ENCODE results near the gene FGF14.
"Not testable (repeated sequence)": the region's sequence is repeated elsewhere in the genome, so short reads cannot be mapped to it uniquely, and the experiment has no call there.

The FGF14 gene

DNA sequence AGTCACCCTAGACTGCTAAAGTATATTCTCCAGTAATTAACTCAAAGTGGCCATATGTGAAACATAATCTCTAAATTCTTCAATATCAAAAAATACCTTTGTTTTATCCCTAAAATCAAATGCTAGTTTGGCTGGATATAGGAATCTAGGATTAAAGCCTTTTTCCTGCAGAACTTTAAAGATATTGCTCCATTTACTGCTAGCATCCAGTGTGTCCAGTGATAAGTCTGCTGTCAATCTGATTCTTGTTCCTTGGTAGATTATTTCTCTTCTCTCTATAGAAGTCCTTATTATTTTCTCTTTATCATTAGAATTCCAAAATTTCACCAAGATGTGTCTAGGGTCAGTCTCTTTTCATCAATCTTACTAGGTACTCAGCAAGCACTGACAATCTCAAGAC lies 384.6 kb downstream of the FGF14 start:
- FAIRE-seq (no peak), DNase-seq (ENCODE audit: insufficient read length) (no peak)
- TF ChIP-seq POLR2A (IDR thresholded peaks at IDR 0.05; ENCODE audit: low read depth, low read length) (no peak), TAF1 (IDR thresholded peaks at IDR 0.05; ENCODE audit: borderline replicate concordance, low read depth, low read length) (no peak), POLR2AphosphoS5 (IDR thresholded peaks at IDR 0.05; ENCODE audit: low read depth, low read length) (no peak)

DNA sequence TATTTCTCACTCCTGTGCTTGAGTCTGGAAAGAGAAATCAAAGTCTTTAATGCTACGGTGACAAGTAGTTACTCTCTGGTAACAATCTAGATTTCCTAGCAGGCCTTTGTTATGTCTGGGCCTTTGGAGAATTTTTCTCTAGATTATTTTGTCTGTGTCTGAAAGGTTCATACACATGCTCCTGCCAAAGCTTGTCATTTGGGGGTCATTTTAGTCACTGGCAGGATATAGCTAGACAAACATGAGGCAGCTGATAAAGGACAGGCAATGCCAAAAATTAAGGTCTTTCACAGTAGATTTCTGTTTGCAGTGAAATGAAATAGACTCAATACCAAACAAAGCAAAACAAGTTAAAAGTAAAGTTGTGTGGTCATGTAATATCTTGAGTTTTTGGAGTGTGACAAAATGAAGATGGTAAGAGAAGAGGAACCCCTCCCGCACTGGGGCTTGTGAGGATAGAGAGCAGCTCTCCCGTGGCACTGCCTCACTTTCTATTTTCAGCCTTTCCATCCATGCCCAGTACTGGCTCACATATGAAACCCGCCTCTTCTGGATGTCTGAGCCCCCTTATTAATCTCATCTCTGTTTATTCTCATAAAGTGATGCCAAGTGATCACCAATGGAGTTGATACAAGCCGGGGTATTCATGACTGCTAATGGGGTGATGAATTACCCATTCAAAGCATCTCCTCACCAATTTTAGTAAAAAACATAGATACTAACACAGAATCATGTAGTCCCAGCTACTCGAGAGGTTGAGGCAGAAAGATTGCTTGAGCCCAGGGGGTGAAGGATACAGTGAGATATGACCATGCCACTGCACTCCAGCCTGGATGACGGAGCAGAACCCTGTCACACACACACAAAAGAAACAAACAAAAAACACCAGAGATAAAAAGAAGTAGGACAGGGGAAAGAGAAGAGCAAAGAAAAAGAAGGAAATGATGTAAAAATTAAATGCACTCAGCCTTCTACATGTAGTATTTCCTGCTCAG lies 389.3 kb downstream of the FGF14 start:
- DNase-seq (ENCODE audit: insufficient read length) (no peak), FAIRE-seq (no peak)
- TF ChIP-seq POLR2AphosphoS5 (IDR thresholded peaks at IDR 0.05; ENCODE audit: low read depth, low read length) (no peak), POLR2A (IDR thresholded peaks at IDR 0.05; ENCODE audit: low read depth, low read length) (no peak), TAF1 (IDR thresholded peaks at IDR 0.05; ENCODE audit: borderline replicate concordance, low read depth, low read length) (no peak)

DNA sequence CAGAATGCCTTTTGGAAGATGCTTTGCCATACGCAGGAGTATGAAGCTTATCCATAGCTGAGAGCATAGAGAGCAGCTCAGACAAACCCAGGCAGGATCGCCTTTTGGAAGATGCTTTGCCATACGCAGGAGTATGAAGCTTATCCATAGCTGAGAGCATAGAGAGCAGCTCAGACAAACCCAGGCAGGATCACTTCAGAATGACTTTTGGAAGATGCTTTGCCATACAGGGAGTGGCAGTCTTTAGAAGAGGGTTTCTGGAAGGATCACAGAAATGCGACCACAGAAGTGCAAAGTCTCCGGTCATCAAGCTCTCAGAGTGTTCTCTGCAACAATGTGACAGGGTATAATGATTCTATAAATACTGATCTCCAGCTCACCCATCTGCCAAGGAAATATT lies 390.4 kb downstream of the FGF14 start:
- DNase-seq (ENCODE audit: insufficient read length) = not testable (repeated sequence)
- FAIRE-seq = peak; percentile 48

DNA sequence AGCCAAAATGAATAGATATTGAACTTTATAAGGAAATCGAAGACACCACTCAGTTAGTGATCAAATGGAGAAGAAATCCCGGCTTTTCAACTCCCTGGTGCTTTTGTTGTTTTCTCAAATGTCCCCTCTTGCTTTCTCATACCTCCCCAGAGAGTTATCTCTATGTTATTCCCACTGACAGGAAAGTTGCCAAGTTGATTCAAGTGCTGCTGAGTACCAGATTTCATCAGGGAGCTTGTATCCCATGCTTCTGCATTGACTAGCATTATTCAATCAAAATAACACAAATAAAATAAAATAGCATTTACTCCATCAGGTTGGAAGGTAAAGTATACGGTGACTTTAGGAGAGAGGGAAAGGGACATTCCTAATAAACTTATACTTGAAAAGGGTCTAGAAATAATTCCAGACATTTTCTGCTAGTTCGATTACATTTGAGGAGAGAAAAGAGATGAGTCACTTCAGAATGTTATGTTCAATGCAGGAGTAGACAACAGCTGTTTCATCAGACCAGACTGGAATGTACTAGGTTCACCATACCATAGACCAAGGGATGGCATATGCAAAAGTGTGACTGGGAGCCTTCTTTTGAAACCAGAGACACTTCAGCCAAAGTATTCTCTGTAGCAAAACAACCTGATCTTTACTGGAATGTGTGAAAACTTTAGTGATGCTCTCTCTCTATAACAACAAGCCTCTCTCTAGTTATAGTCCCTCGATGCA lies 397.8 kb downstream of the FGF14 start:
- FAIRE-seq = no peak
- no peak for DNase-seq (ENCODE audit: insufficient read length)
- TF ChIP-seq POLR2AphosphoS5 (IDR thresholded peaks at IDR 0.05; ENCODE audit: low read depth, low read length) (no peak), POLR2A (IDR thresholded peaks at IDR 0.05; ENCODE audit: low read depth, low read length) (no peak)

DNA sequence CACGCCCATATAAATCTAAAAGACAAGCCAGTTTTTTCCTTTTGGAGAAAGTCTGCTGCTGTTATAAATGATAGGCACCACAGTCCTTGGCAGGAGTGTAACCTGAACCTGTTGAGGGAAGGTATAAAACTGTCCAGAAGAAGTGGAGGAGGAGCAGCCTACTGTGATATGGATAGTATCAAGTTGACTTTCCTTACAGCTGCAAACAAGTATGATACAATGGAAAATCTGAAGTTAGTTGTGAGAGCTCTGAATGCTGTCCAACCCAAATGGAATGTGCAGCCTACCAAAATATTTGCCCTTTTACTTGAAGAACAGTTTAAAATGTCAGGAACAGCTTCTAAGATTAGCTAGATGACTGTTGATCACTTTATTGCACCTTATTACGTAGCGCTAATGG lies 399.6 kb downstream of the FGF14 start:
- FAIRE-seq (no peak), DNase-seq (ENCODE audit: insufficient read length) (no peak)

DNA sequence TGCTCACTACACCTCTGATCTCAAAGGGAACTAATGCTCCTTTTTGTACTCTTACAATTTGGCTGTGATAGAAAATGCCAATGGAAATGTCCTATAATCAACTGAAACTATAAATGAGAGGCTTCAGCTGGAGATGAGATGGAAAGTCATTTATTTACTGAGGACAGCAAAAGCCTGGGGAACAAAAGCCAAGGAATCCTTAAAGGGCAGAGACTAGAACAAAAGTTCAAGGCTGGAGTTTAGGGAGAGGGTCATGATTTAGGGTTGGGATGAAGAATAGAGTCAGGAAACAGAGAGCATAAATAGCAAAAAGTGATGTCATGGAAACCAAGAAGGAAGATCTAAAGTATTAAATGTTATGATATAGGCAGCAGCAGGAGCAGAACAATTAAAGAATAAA lies 401.1 kb downstream of the FGF14 start:
- no peak for TF ChIP-seq POLR2A (IDR thresholded peaks at IDR 0.05; ENCODE audit: low read depth, low read length)
- TF ChIP-seq TAF1 (IDR thresholded peaks at IDR 0.05; ENCODE audit: borderline replicate concordance, low read depth, low read length) = no peak
- no peak for TF ChIP-seq POLR2AphosphoS5 (IDR thresholded peaks at IDR 0.05; ENCODE audit: low read depth, low read length)
- DNase-seq (ENCODE audit: insufficient read length) (no peak), FAIRE-seq (no peak)

More for the DNA sequence above, 399.6 kb downstream of the FGF14 start:
- no peak for TF ChIP-seq POLR2AphosphoS5 (IDR thresholded peaks at IDR 0.05; ENCODE audit: low read depth, low read length)
- TF ChIP-seq TAF1 (IDR thresholded peaks at IDR 0.05; ENCODE audit: borderline replicate concordance, low read depth, low read length) = no peak
- TF ChIP-seq POLR2A (IDR thresholded peaks at IDR 0.05; ENCODE audit: low read depth, low read length) = no peak

DNA sequence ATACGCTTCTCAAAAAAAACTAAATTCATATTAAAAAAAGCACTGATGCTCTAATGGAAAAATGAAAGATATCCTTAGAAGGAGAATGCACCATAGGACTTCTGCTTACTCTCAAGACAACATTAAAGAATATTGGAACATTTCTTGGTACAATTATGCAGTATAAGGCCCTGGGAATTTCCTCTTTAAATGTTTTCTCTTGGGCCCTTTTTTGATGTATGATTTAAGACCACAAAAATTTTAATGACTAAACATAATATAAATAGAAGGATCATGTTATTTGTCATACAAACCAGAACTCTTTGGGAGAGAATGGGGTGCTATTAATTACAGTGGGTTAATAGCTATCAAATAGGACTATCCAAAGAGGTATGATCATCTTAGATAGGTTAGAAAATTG lies 403.7 kb downstream of the FGF14 start:
- TF ChIP-seq POLR2AphosphoS5 (IDR thresholded peaks at IDR 0.05; ENCODE audit: low read depth, low read length) (no peak), TAF1 (IDR thresholded peaks at IDR 0.05; ENCODE audit: borderline replicate concordance, low read depth, low read length) (no peak), POLR2A (IDR thresholded peaks at IDR 0.05; ENCODE audit: low read depth, low read length) (no peak)
- DNase-seq (ENCODE audit: insufficient read length) = no peak
- FAIRE-seq = no peak

DNA sequence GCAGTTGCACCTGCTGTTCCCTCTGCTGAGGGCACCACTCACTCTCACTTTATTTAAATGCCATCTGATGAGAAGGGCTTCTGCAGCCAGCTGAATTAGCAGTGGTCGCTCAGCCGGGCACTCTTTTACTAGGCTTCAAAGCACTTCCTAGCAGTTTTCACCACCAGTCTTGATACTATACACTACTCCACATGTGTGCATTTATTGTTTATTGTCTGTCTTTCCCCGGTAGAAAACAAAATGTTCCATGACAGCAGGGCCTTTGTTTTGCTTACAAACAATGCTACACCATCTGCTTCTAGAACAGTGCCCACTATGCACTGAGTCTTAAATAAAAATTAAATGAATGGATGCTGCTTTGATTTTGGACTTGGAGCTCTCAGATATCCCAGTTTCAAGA lies 404.9 kb downstream of the FGF14 start:
- TF ChIP-seq POLR2A (IDR thresholded peaks at IDR 0.05; ENCODE audit: low read depth, low read length) (no peak), TAF1 (IDR thresholded peaks at IDR 0.05; ENCODE audit: borderline replicate concordance, low read depth, low read length) (no peak), POLR2AphosphoS5 (IDR thresholded peaks at IDR 0.05; ENCODE audit: low read depth, low read length) (no peak)
- DNase-seq (ENCODE audit: insufficient read length) = no peak
- FAIRE-seq = no peak

DNA sequence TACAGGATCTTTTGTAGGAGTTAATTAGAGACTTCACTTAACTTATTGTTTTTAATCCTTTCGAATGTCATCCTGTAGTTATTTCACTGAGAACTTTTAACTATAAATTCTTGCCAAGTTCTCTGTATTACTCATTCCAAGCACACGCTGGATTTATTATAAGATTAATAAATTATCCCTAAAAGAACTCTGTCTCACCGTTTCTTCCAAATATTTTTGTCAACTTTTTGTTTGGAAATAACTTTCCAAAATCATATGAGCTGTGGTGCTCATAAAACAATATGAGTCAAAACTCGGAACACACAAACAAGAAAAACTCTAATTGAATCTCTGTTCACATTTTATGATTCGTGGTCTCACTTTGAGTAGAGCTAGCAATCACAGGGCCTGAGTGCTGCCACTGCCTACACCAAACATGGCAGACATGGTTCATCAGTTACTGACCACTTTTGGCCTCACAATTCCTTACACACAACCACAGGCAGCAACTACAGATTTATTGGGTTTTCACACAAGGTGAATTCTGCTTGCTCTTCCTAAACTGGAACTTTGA lies 412.0 kb downstream of the FGF14 start:
- FAIRE-seq (no peak), DNase-seq (ENCODE audit: insufficient read length) (no peak)
- no peak for TF ChIP-seq TAF1 (IDR thresholded peaks at IDR 0.05; ENCODE audit: borderline replicate concordance, low read depth, low read length)
- TF ChIP-seq POLR2AphosphoS5 (IDR thresholded peaks at IDR 0.05; ENCODE audit: low read depth, low read length) = no peak
- TF ChIP-seq POLR2A (IDR thresholded peaks at IDR 0.05; ENCODE audit: low read depth, low read length) = no peak

DNA sequence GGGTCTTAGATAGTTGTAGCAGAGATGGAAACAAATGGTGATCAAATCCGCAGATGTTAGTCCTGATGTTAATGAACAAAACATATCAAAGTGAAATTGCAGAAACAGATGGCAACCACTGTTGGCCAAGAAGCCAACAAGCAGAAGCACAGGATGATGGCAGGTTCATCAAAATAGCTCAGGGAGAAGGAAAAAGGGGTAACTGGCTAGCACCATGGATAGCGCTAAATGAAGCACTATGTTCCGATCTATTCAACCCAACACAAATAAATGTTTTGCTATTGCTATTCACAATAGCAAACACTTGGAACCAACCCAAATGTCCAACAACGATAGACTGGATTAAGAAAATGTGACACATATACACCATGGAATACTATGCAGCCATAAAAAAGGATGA lies 413.7 kb downstream of the FGF14 start:
- no peak for TF ChIP-seq TAF1 (IDR thresholded peaks at IDR 0.05; ENCODE audit: borderline replicate concordance, low read depth, low read length)
- no peak for TF ChIP-seq POLR2AphosphoS5 (IDR thresholded peaks at IDR 0.05; ENCODE audit: low read depth, low read length)
- TF ChIP-seq POLR2A (IDR thresholded peaks at IDR 0.05; ENCODE audit: low read depth, low read length) = no peak
- FAIRE-seq (no peak), DNase-seq (ENCODE audit: insufficient read length) (no peak)

DNA sequence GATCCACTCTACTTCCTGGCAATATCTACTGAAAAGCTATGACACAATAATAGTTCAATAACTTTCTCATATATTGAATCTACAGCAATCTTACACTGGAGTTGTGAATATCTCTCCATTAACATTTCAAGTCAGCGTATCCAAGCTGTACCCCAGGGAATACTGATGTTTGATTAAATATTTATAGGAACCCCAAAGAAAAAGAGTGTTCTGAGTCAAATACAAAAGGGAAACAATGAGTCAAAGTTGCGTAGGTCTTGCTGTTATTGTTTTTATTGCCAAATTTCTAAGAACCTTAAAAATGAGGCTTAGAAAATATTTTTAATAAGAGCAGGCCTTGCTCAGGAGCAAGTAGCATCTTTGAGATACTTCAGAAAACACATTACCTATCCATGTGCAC lies 415.5 kb downstream of the FGF14 start:
- TF ChIP-seq TAF1 (IDR thresholded peaks at IDR 0.05; ENCODE audit: borderline replicate concordance, low read depth, low read length) = no peak
- DNase-seq (ENCODE audit: insufficient read length) = no peak
- FAIRE-seq = no peak

DNA sequence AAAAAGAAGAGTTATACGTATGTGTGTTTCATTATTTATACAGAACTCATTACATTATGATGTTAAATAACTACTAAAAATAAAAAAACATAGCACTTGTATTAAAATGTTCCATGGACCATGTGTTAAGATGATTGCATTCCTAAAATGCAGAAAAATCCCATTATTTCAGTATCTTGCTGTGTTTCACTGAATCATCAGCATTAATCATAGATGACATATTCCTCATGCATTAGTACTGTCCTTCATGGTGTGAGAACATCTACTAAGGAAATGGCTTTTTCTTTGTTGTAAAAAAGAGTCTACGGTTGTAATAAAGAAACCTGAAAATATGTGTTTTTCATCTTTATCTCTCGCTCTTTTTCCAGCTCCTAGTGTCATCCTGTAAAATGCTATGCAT lies 416.5 kb downstream of the FGF14 start:
- no peak for DNase-seq (ENCODE audit: insufficient read length)
- FAIRE-seq = no peak
- no peak for TF ChIP-seq POLR2A (IDR thresholded peaks at IDR 0.05; ENCODE audit: low read depth, low read length)
- no peak for TF ChIP-seq POLR2AphosphoS5 (IDR thresholded peaks at IDR 0.05; ENCODE audit: low read depth, low read length)
- TF ChIP-seq TAF1 (IDR thresholded peaks at IDR 0.05; ENCODE audit: borderline replicate concordance, low read depth, low read length) = no peak
